T-helper 1 cell treated with Interleukin-12 subunit alpha and Interleukin-12 subunit beta and Interleukin-4 antibody, amounts not matched to agents 30 ng/mL and 1 ng/mL, for 36 hours (primary cell): ENCODE measurements around the gene CNP. TPM values are rescaled to one million over a fixed set of nuclear protein-coding genes. Genes with fewer than 3 reads are reported as not detected.

Source experiments
- intact Hi-C: fragments of 100-400 bp; cut with micrococcal nuclease; formaldehyde crosslinking; loops from one replicate; pipeline ENCODE4 v1.15.1; 2024
- total RNA-seq: library from RNA; stranded (reverse); gene quantifications from 2 replicates; pipeline ENCODE4 v1.2.3, GENCODE V29; 2022

CNP gene
- total RNA-seq, result 98.4 and 99.3 TPM in 2 replicates

DNA sequence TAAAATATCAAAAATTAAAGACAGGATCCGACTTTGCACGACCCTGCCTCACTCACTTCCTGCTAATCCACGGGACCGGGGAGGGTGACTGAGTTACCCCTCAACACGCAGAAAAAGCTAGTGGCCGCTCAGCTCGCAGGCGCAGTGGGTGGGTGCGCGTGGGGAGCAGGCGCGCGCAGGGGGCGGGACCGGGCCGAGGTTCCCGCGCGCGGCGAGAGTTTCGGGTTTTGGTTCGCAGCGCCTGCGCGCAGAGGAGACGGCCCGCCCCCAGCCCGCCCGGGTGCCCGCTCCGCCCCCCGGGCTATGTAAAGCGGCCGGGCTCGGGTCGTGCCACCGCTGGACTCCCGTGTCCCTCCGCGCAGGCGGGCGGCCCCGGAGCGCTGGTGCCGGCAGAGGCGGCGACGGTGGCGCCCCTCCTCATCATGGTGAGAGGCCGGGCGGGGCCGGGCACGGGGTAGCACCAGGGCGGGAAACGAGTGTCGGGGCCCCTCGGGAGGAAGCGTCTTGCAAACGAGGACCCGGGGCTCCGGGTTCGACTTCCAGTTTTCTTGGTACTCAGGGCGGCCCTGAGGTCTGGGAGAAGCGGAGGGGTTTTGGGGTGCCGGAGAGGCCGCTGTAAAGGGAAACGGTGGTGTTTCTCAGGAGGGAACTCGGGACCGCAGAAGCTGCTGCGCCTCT lies at the start of gene CNP:
Gene CNP, plus strand, starts transcription at position 333 of the 678 bp plus-strand sequence. Its CDS starts 90 bp downstream, at position 423.
- intact Hi-C loops, result loop anchor here (1.0 to 5.0 kb wide), 9 partner anchors 36 to 421 kb away; partner anchors contain the start of genes DNAJC7, KCNH4, KLHL11 and ODAD4

DNA sequence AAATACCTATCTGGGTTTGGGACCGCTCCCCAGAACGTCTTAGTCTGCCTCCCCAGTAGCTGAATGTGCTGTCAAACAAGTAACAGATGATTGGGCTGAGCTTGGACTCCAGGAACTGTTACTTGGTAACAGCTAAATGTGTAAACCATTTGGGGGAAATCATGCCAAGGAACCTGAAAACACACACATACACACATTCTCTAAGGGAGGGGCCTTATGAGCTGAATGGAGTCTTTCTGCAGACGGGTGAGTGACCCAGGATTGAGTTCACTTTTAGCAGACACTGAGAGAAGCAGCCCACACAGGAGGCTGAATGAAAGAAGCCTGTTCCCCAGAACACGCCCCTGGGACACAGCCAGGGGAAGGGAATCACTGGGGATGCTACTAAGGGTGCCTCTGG lies 49.4 kb upstream of the CNP start:
- intact Hi-C loops, result loop anchor here (5.0 kb wide), 2 partner anchors 230 to 275 kb away; partner anchors contain the start of genes EIF1 and GHDC

DNA sequence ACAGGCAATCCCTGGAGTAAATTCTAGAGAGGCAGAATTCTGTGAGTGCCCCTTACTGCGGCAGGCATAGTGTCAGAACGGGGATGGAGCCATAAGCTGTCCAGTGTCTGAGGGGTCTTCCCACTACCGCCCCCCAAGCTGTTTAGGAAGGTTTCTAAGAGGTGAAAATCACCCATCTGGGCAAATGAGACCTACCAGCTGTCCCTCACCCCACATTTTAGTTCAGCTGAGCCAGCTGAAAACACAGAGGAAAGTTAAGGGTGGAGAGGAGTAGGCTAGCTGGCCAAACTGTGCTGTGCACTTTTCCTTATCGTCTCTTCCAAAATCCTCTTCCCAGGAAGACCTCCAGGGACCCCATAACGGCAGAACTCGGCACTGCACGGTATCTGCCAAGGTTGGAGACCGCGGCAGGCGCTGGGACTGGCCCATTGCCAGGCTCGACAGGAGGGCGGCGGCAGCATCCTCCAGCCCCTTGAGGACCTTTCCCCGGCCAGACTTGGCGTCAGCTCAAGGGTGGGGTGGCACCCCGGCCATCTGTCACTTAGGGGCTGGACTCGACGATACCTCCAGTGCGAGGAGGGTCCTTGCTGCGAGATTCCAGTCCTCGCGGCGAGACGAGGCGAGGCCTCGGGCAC lies 48.8 kb upstream of the CNP start:
- intact Hi-C loops, result loop anchor here (5.0 kb wide), 2 partner anchors 230 to 275 kb away; partner anchors contain the start of genes EIF1 and GHDC

DNA sequence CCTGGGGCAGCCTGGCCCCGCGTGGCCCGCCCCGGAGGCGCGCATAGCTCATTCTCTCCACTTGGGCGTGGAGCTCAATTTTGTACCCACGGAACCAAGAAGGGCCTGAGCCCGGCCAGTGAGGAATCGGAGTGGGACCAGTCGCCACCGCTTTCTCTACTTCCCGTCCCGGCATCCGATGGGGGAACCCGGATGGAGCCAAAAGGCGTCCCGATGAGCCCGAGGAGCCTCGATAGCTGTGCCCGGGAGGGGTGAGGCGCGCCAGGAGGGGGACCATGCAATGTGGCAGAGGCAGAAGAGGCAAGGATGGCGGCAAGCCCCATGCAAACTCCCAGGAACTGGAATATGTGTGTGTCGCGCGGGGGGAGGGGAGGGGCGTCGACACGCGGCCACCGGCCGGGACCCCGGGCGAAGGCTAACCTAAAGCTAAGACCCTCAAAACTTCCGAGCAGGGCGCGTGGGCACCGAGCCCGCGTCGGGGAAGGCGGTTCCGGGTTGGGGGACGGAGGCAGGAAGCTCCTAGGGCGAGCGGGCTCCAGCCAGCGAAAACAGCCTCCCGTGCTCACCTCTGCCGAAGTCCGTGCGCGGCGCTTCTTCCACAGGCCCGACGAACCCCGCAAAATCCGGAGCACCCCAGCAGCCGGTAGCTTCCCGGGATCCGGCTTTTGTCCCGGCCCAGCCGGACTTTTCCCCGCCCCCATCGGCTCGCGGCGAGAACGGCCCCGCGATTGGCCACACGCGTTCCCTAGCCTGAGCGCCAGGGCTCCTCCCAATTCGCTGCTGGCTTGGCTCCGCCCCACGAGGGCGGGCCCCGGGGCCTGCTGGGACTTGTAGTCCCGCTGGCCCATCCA lies 48.1 kb upstream of the CNP start, which contains the start of gene ACLY:
Gene ACLY, minus strand, starts transcription at position 638 of the 851 bp plus-strand sequence. CDS start 5,078 bp downstream, outside the sequence.
- intact Hi-C loops, result loop anchor here (1.0 to 5.0 kb wide), 8 partner anchors 12 to 274 kb away; partner anchors contain the start of genes CNP, DHX58, DNAJC7 and EIF1

DNA sequence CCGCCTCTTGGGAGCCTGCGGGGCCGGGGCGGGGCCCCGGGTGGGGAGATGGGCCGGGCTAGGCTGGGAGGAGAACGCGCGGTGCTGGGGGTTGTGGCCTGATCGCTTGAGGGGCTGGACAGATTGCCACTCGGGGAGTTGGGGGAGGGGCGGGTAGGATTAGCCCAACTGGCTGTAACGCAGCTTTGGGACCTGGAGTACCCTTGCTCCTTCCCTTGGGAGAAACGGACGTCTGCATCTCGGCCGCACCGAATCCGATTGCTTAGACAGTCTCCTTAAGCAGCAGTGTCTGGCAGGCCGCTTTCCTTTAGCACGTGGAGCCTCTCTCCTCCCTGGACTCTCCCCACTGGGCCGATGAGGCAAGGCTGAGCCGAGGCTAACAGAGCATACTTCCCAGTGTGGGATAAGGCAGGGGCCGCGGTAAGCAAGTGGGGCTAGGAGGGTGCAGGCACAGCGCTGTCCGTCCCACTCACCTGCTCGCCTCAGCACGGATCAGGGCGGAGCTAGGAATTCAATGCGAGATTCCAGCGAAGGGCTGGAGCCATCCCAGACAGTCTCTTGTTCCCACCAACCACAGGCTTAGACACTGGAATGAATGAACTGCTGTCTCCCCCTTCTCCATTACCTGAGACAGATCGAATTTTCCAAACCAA lies 47.3 kb upstream of the CNP start:
- intact Hi-C loops, result loop anchor here (1.0 to 5.0 kb wide), 8 partner anchors 11 to 273 kb away; partner anchors contain the start of genes CNP, DHX58, DNAJC7 and EIF1

DNA sequence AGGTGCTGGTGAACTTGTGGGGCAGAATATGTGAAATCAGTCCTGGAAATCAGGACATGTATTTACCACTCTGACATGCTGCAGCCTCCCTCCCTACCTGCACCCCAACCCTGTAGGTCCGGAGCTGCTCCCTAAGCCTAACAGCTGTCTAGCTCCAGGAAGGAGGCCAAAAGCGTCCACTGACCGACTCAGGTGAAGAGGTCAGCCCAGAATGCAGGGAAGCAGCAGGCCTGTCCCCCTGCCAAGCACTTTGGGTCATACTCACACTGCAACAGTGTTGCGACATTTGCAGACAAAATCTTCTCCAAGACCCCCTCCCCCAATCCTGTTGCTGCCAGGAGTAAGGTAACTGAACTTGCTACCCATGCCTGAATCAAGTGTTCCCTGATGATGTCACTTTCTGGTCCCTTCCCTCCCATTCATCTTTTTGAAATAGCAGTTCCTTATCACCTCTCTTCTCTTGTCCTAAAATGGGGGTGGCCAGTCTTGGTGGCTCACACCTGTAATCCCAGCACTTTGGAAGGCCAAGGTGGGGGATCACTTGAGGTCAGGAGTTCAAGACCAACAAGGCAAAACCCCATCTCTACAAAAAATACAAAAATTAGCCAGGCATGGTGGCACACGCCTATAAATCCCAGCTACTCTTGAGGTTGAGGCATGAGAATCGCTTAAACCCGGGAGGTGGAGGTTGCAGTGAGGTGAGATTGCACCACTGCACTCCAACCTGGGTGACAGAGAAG lies 46.6 kb upstream of the CNP start:
- intact Hi-C loops, result loop anchor here (1.0 to 5.0 kb wide), 8 partner anchors 10 to 272 kb away; partner anchors contain the start of genes CNP, DHX58, DNAJC7 and EIF1

DNA sequence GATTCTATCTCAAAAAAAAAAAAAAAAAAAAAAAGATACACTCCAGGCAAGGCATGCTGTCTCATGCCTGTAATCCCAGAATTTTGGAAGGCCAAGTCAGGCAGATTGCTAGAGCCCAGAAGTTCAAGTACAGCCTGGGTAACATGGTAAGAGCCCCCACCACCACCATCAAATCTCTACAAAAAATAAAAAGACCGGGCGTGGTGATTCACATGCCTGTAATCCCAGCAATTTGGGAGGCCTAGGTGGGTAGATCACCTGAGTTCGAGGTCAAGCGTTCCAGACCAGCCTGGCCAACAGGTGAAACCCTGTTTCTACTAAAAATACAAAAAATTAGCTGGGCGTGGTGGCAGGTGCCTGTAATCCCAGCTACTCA lies 46.0 kb upstream of the CNP start:
- intact Hi-C loops, result no loop called here

DNA sequence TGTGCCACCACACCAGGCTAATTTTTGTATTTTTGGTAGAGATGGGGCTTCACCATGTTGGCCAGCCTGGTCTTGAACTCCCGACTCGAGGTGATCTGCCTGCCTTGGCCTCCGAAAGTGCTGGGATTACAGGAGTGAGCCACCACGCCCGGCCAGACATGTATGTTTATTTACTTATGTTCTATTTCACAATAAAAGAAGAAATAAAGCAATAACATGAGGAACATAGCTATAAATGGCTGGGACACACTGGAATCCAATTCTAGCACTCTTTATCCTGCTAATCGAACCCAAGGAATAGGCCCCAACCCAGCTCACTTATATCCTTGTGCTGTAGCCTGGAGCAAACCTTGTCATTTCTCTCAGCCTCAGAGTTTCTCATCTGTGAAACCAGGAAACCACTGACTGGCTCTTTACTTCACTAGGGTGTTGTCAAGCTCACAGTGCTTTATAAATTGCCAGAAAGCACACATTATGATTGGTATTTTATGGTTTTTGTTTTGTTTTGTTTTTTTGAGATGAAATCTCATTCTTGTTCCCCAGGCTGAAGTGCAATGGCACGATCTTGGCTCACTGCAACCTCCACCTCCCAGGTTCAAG lies 40.5 kb upstream of the CNP start:
- intact Hi-C loops, result no loop called here

DNA sequence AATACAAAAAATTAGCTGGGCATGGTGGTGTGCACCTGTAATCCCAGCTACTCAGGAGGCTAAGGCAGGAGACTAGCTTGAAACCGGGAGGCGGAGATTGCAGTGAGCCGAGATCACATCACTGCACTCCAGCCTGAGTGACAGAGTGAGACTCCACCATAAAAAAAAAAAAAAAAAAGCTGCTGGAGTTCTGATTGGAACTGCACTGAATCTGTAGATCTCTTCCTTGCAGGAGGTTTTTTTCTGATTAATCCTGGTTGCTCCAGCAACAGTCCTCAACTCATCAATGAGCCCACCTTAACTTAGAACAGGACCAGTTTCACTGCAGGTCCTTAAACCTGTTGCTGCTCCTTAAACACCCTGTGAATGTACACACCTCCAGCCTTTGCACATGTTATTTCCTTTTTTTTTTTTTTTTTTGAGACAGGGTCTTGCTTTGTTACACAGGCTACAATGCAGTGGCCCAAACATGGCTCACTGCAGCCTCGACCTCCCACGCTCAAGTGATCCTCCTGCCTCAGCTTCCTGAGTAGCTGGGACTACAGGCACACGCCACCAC lies 37.8 kb upstream of the CNP start:
- intact Hi-C loops, result no loop called here

DNA sequence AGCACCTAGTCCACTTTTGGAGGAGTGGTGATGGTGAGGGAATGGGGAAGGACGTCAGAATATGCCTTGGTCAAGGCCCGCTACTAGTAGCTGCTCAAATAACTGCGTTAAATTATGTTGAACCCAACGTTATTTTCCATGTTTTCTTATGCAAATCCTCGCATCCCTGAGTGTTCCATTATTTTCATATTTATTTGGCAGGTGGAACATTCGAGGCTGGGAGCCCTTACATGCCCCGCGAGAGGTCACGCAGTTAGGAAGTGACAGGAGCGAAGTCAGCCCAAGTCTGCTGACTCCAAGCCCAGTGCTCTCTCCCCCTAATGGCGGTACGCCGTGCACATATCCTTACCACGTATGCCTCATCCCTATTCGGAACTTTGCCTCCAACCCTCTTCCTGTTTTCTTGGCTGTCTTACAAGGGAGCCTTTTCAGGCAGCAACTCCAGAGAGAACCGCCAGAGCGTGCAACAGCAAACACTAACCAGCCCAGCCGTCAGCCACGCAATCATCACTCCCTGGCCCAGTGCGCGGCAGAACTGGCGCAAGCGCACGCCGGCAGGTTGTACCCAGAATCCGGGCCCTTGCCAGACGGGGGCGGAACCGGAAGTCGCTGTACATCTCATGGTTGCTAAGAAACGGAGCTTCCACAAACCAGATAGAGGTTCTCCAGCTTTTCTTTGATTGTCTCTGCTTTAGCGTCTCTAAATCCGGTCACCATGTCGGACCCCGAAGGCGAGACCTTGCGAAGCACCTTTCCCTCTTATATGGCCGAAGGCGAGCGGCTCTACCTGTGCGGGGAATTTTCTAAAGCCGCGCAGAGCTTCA lies 36.4 kb upstream of the CNP start, which contains the start of gene ODAD4:
Gene ODAD4, plus strand, starts transcription at position 609 of the 824 bp plus-strand sequence. Its CDS starts 107 bp downstream, at position 716.
- intact Hi-C loops, result loop anchor here (1.0 to 5.0 kb wide), 7 partner anchors 11 to 1413 kb away; partner anchors contain the start of genes CNP, DHX58, DNAJC7 and KLHL11

DNA sequence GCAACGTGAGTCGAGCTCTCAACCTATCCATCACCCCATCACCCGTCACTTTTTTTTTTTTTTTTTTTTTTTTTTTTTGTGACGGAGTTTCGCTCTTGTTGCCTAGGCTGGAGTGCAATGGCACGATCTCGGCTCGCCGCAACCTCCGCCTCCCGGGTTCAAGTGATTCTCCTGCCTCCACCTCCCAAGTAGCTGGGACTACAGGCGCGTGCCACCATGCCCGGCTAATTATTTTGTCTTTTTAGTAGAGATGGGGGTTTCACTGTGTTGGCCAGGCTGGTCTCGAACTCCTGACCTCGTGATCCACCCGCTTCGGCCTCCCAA lies 35.8 kb upstream of the CNP start:
- intact Hi-C loops, result loop anchor here (1.0 to 5.0 kb wide), 7 partner anchors 11 to 1413 kb away; partner anchors contain the start of genes CNP, DHX58, DNAJC7 and KLHL11

DNA sequence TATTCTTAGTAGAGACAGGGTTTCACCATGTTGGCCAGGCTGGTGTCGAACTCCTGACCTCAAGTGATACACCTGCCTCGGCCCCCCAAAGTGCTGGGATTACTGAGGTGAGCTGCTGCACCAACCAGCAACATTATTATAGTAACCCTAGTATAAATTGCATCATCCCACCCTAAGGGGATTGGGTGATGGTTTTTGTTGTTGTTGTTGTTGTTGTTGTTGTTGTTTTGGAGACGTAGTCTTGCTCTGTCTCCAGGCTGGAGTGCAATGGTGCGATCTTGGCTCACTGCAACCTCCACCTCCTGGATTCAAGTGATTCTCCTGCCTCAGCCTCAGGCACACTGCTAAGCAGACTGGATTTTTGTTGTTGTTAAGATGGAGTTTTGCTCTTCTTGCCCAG lies 34.9 kb upstream of the CNP start:
- intact Hi-C loops, result loop anchor here (2.0 to 5.0 kb wide), 2 partner anchors 85 to 1414 kb away; partner anchors contain the start of gene DNAJC7

DNA sequence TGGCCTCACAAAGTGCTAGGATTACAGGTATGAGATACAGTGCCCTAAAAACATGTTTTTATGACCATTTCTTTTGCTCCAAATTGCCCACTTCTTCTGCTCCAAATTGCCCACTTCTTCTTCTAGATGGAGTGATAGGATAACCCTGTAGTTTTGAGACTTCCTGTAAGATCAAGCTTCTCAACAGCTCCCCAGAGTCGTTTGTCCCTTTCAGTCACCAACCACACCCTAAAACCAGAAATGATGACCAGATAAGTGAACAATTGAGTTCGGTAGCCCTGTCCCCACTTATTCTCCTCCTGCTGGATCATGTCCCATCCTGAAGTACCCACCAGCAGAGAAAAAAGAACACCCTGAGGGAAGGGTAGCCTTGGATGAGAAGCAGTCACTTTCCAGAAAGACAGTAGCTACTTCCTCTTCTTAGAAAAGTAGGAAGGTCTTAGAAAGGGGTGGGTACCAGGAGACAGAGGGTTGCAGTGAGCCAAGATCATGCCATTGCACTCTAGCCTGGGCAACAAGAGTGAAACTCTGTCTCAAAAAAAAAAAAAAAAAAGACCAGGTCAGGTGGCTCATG lies 33.7 kb upstream of the CNP start:
- intact Hi-C loops, result loop anchor here (5.0 kb wide), 1 partner anchor 1416 kb away; no protein-coding TSS in a partner anchor

DNA sequence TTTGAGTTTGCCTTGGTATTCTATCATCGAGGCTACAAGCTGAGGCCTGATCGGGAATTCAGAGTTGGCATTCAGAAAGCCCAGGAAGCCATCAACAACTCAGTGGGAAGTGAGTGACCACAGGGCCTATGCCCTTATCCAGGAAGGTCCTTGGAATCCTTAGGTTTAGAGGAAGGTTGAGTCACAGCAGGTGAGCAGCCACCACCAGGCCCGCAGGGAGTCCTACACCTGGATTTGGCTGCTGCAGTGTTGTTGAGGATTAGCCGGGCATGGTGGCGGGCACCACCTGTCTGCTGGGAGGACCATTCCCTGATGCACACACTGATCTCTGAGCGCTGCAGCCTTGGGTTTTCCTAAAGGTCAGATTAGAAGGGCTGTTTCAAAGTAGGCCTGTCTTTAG lies 31.0 kb upstream of the CNP start:
- intact Hi-C loops, result no loop called here

DNA sequence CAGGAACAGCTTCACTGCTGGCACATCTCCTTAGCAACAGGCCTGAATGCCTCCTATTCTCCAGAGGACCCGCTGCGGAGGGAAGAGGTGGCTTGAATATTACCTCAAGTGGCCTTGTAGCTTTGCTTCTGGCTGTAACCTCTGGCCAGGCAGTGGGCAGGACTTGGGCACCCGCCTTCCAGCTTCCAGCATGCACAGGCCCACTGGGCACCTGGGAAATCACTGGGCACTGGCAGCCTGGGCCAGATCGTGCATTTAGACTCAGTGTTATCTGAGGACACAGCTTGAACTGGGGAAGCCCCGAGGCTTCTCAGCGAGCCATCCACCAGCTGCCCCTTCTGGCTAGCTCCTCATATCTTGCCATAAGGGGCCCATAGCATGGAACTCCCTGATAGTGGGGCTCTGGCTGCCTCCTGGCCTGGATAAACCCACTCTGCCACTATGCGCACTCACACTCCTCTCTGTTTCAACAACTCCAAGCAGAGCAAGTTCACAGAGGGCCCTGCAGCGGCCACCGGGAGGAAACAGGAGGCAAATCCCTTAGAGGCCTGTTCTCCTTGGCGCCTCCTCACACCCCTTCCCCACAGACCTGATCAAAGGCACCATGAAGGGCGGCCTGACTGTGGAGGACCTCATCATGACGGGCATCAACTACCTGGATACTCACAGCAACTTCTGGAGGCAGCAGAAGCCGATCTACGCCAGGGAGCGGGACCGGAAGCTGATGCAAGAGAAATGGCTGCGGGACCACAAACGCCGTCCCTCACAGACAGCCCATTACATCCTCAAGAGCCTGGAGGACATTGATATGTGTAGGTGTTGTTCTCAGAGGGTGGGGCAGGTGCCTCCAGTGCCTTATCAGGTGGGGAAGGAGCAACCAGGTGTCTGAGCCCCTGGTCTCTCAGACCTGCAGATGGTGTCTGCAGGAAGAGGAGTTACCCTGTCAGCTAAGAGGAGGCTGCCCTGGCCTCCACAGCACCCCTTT lies 28.3 kb upstream of the CNP start:
- intact Hi-C loops, result no loop called here

DNA sequence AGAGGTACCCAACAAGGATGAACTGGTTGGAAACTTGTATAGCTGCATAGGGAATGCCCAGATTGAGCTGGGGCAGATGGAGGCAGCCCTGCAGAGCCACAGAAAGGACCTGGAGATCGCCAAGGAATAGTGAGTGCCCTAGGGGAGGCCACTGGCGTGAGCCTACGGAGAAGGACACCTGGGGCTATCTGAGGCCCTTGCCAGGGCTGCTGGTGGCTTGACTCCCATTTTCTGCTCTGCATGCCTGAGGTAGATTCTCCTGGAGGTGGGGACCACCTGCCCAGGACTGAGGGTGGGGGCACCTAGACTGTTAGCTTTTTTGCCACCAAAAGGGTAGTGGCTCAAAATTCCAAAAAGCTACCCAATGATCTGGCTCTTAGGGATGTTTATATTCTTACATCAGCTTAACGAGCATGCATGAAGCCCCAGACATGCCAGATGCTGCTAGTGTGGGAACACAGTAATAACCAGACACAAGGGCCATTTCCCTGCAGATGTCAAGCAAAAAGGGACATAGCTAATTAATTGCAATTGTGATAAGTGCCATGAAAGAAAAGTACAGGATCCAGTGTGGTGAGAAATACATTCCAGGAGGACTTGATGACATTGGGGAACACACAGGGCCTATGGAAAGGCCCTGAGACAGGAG lies 27.4 kb upstream of the CNP start:
- intact Hi-C loops, result no loop called here
